K562 (cell line): ENCODE measurements around the gene TRIM31. TPM values are rescaled to one million over a fixed set of nuclear protein-coding genes. Genes with fewer than 3 reads are reported as not detected.

Experiments
- CREBBP ChIP-seq: IDR thresholded peaks from one replicate; pipeline ENCODE4 v1.6.1; 2012; ENCODE audit warnings: low read depth, mild to moderate bottlenecking, control low read depth, inconsistent platforms, low read length
- E2F6 ChIP-seq, 2 experiments: IDR thresholded peaks; 2 replicates each; pipeline ENCODE4 v1.6.1; 2011; ENCODE audit warnings: borderline replicate concordance in 1 of 2, control low read depth in 1 of 2, low read depth in 1 of 2, low read length in 1 of 2, mild to moderate bottlenecking in 1 of 2, mixed read lengths in 1 of 2, moderate library complexity in 1 of 2; ENCODE audit not compliant: insufficient read depth in 1 of 2, insufficient read length in 1 of 2, poor library complexity in 1 of 2, severe bottlenecking in 1 of 2; ENCODE audit errors: extremely low read depth in 1 of 2
- FOXK2 ChIP-seq, 2 experiments: fragments of 450-650 bp; IDR thresholded peaks in 1 of 2; conservative IDR thresholded peaks in 1 of 2; 2 replicates each; pipeline ENCODE4 v1.6.1; 2016; ENCODE audit warnings: low read depth in 2 of 2, mild to moderate bottlenecking in 1 of 2
- HMBOX1 ChIP-seq: sonication (generic); IDR thresholded peaks from 2 replicates; pipeline ENCODE4 v1.6.1; 2016
- HMG20B ChIP-seq: fragments of 250-450 bp; sonication (Bioruptor Pico); IDR thresholded peaks from 2 replicates; pipeline ENCODE4 v1.5.0; 2021; ENCODE audit warnings: mild to moderate bottlenecking
- HNRNPK ChIP-seq: fragments of 200-400 bp; formaldehyde crosslinking; IDR thresholded peaks from one replicate; pipeline ENCODE4 v1.6.1; 2018; ENCODE audit warnings: mild to moderate bottlenecking, low read depth, low read length; ENCODE audit not compliant: poor library complexity, severe bottlenecking
- KAT7 ChIP-seq: sonication (generic); formaldehyde crosslinking; IDR thresholded peaks from 2 replicates; pipeline ENCODE4 v1.8.0; 2022; ENCODE audit warnings: missing genetic modification reagents, mild to moderate bottlenecking, borderline replicate concordance
- KDM1A ChIP-seq, 2 experiments: fragments of 450-650 bp; IDR thresholded peaks; 2 replicates each; pipeline ENCODE4 v1.6.1; 2016; ENCODE audit warnings: mild to moderate bottlenecking in 2 of 2
- KHSRP ChIP-seq: fragments of 450-650 bp; IDR thresholded peaks from 2 replicates; pipeline ENCODE4 v1.6.1; 2017
- MAFK ChIP-seq: IDR thresholded peaks from 2 replicates; pipeline ENCODE4 v1.6.1; 2011; ENCODE audit warnings: low read length, improper control_type of control experiment
- MCM3 ChIP-seq: fragments of 450-650 bp; IDR thresholded peaks from 2 replicates; pipeline ENCODE4 v1.6.1; 2016
- NCOA6 ChIP-seq: fragments of 450-650 bp; IDR thresholded peaks from 2 replicates; pipeline ENCODE4 v1.6.1; 2017; ENCODE audit warnings: mild to moderate bottlenecking
- SAP30 ChIP-seq: fragments of 200-600 bp; sonication (generic); IDR thresholded peaks from 2 replicates; pipeline ENCODE4 v1.6.1; 2012; ENCODE audit warnings: borderline replicate concordance, low read depth, mild to moderate bottlenecking, moderate library complexity, low read length, control low read depth, inconsistent platforms; ENCODE audit not compliant: insufficient read depth, poor library complexity, severe bottlenecking
- SFPQ ChIP-seq: fragments of 200-400 bp; formaldehyde crosslinking; IDR thresholded peaks from 2 replicates; pipeline ENCODE4 v1.6.1; 2017; ENCODE audit warnings: mild to moderate bottlenecking, low read depth, low read length, moderate library complexity
- SIRT6 ChIP-seq: IDR thresholded peaks from one replicate; pipeline ENCODE4 v1.6.1; 2012; ENCODE audit warnings: low read depth, mild to moderate bottlenecking, control low read depth, inconsistent platforms, low read length, moderate library complexity
- SP2 ChIP-seq: IDR thresholded peaks from 2 replicates; pipeline ENCODE4 v1.6.1; 2011; ENCODE audit warnings: mild to moderate bottlenecking, low read depth, low read length, moderate library complexity; ENCODE audit not compliant: poor library complexity, severe bottlenecking; ENCODE audit errors: extremely low read depth
- TAL1 ChIP-seq: fragments of 450-650 bp; IDR thresholded peaks from 2 replicates; pipeline ENCODE4 v1.6.1; 2016; ENCODE audit warnings: mild to moderate bottlenecking
- TFAP4 ChIP-seq: sonication (generic); formaldehyde crosslinking; IDR thresholded peaks from 2 replicates; pipeline ENCODE4 v1.8.0; 2022; ENCODE audit warnings: missing genetic modification reagents, mild to moderate bottlenecking, moderate library complexity, borderline replicate concordance
- ZBTB17 ChIP-seq: fragments of 450-650 bp; formaldehyde crosslinking; IDR thresholded peaks from 2 replicates; pipeline ENCODE4 v1.4.0; 2020; ENCODE audit warnings: mild to moderate bottlenecking
- ZNF449 ChIP-seq: fragments of 250-450 bp; sonication (Bioruptor Pico); IDR thresholded peaks from 2 replicates; pipeline ENCODE4 v1.8.0; 2022; ENCODE audit warnings: moderate library complexity, mild to moderate bottlenecking, inconsistent platforms
- ZNF79 ChIP-seq: fragments of 250-450 bp; sonication (Bioruptor Pico); IDR thresholded peaks from 2 replicates; pipeline ENCODE4 v1.4.0; 2020; ENCODE audit warnings: low read depth, mild to moderate bottlenecking, moderate library complexity
- polyA plus RNA-seq, 8 experiments: library from polyadenylated mRNA; depleted of rRNA in 4 of 8; stranded (reverse) in 5 of 8; unstranded in 3 of 8; fragments of >200 nt; fragmentation: Nextera tagmentation in 2 of 8; fragmentation: Illumina TruSeq in 1 of 8; extraction: Ambion mirVana in 2 of 8; extraction: Trizol in 1 of 8; gene quantifications; 2 replicates each; pipeline versions ENCODE4 v1.2.1 to v1.2.3, GENCODE V29; 2011 to 2014; ENCODE audit warnings: inconsistent platforms in 1 of 8, missing spikeins in 1 of 8
- total RNA-seq, 7 experiments: library from RNA; depleted of rRNA in 6 of 7; stranded (reverse); fragments of >200 nt in 6 of 7; fragmentation: Illumina TruSeq in 2 of 7; extraction: Trizol in 2 of 7; gene quantifications; 2 replicates each; pipeline versions ENCODE4 v1.2.1 to v1.2.3, GENCODE V29; 2011 to 2021; ENCODE audit warnings: low replicate concordance in 1 of 7

TRIM31 gene
- total and polyA plus RNA-seq, 9 of the 15 experiments (the other 6 are each of a cell fraction or from before 2014, with no cell fraction given): not detected

- TF ChIP-seq TAL1 (no peak), KDM1A (IDR thresholded peaks at IDR 0.05) (no peak), SAP30 (no peak), KHSRP (peak; percentile 97), HMBOX1 (peak; percentile 73; the same call in 1 of the 2 replicates), ZNF79 (CRISPR knock-in tag) (no peak), SP2 (peak; percentile 100), MCM3 (no peak), CREBBP (no peak), KAT7 (CRISPR knock-in tag) (peak; percentile 30; the same call in 1 of the 2 replicates), TFAP4 (CRISPR knock-in tag) (peak; percentile 21), FOXK2 (conservative IDR thresholded peaks at IDR 0.05 in 1 of 2, IDR thresholded peaks at IDR 0.05 in 1 of 2; ENCODE audit: low read depth in 2 of 2) (peak; percentile 53 to 86), SFPQ (no peak), SIRT6 (no peak), NCOA6 (no peak), ZNF449 (CRISPR knock-in tag) (no peak), HNRNPK (no peak), MAFK (no peak), E2F6 (IDR thresholded peaks at IDR 0.05; ENCODE audit: borderline replicate concordance in 1 of 2, extremely low read depth in 1 of 2, insufficient read depth in 1 of 2, insufficient read length in 1 of 2, low read depth in 1 of 2, low read length in 1 of 2, poor library complexity in 1 of 2, severe bottlenecking in 1 of 2) (peak in 1 of 2 experiments; percentile 55), ZBTB17 (CRISPR knock-in tag) (0 out of 2 replicates have a peak, but pooled peaks have one; percentile 31), HMG20B (CRISPR knock-in tag) (no peak)
Measured at GRCh38 chr6:30061092-30061857, 51.6 kb downstream of the TRIM31 start, which contains the start of gene POLR1H (continued).
